Neural crest cell (in vitro differentiated cells): ENCODE results near the gene PLET1. TPM values are rescaled to one million over a fixed set of nuclear protein-coding genes. Genes with fewer than 3 reads are reported as not detected.
"Not testable (repeated sequence)": the region's sequence is repeated elsewhere in the genome, so short reads cannot be mapped to it uniquely, and the experiment has no call there.

ENCODE experiments used
- DNase-seq: peaks from one replicate; pipeline ENCODE4 v3.0.0; 2021; ENCODE audit warnings: low read depth, mixed read lengths, low spot score
- H3K27ac Mint-ChIP-seq: one replicate; pipeline ENCODE4 v1.8.0; 2021; ENCODE audit warnings: mild to moderate bottlenecking, mixed read lengths; ENCODE audit not compliant: unreplicated experiment
- H3K27me3 Mint-ChIP-seq: 2 replicates; pipeline ENCODE4 v1.8.0; 2021; ENCODE audit warnings: low read depth, mild to moderate bottlenecking, mixed read lengths
- H3K36me3 Mint-ChIP-seq: 2 replicates; pipeline ENCODE4 v1.8.0; 2021; ENCODE audit warnings: low read depth, mild to moderate bottlenecking, mixed read lengths
- H3K4me1 Mint-ChIP-seq: 2 replicates; pipeline ENCODE4 v1.8.0; 2021; ENCODE audit warnings: mixed read lengths
- H3K4me3 Mint-ChIP-seq: one replicate; pipeline ENCODE4 v1.8.0; 2021; ENCODE audit warnings: mild to moderate bottlenecking, mixed read lengths
- H3K9me3 Mint-ChIP-seq: 2 replicates; pipeline ENCODE4 v1.8.0; 2021; ENCODE audit warnings: mixed read lengths
- CTCF ChIP-seq: fragments of 200-600 bp; sonication (generic); conservative IDR thresholded peaks from 2 replicates; pipeline ENCODE4 v1.5.0; 2021; ENCODE audit warnings: antibody characterized with exemption, mild to moderate bottlenecking
- total RNA-seq: library from RNA; stranded (reverse); gene quantifications from 2 replicates; pipeline ENCODE4 v1.2.1, GENCODE V29; 2021

Gene PLET1
- total RNA-seq, 1 donor from 2014 or later = not detected

- H3K4me1 Mint-ChIP-seq = no peaks in the 10 kb centered on the region
- H3K27me3 Mint-ChIP-seq = peaks cover 19% of the 10 kb centered on the region
- H3K27ac Mint-ChIP-seq = no peak overlapping the region
- H3K4me3 Mint-ChIP-seq = no peak overlapping the region
- H3K36me3 Mint-ChIP-seq = no peaks in the 10 kb centered on the region
- no peaks in the 10 kb centered on the region for H3K9me3 Mint-ChIP-seq
- TF ChIP-seq CTCF = no peak
- DNase-seq = no peak
Measured at GRCh38 chr11:112200252-112200651, 60.4 kb downstream of the PLET1 start.

- H3K36me3 Mint-ChIP-seq, H3K27ac Mint-ChIP-seq, H3K4me1 Mint-ChIP-seq, H3K4me3 Mint-ChIP-seq, DNase-seq, H3K9me3 Mint-ChIP-seq: not testable (repeated sequence)
- H3K27me3 Mint-ChIP-seq = peaks cover 19% of the 10 kb centered on the region
Measured at GRCh38 chr11:112199101-112199500, 61.6 kb downstream of the PLET1 start.

Other genes with a start within 250 kb of the PLET1 start
- 52.4 and 52.9 TPM in 2 replicates for gene DLAT, start 235.5 kb downstream of the PLET1 start, total RNA-seq
- gene PIH1D2, start 186.8 kb downstream of the PLET1 start, total RNA-seq = 3.6 and 4.5 TPM in 2 replicates
- 33.1 and 34.4 TPM in 2 replicates for gene NKAPD1, start 186.6 kb downstream of the PLET1 start, total RNA-seq
- 90.8 and 92.7 TPM in 2 replicates for gene TIMM8B, start 174.1 kb downstream of the PLET1 start, total RNA-seq
- gene SDHD, start 174.0 kb downstream of the PLET1 start, total RNA-seq = 41.4 and 48.1 TPM in 2 replicates
- not detected in 2 replicates for gene IL18, start 96.8 kb downstream of the PLET1 start, total RNA-seq
- gene TEX12, start 93.5 kb downstream of the PLET1 start, total RNA-seq = 0.41 TPM in 1 of 2 replicates, not detected in the other
- 1.0 and 1.5 TPM in 2 replicates for gene BCO2, start 85.3 kb downstream of the PLET1 start, total RNA-seq
- gene PTS, start 34.4 kb downstream of the PLET1 start, total RNA-seq = 39.7 and 40.1 TPM in 2 replicates